ENCODE measurements around the gene CTSF.

Gene CTSF

GRCh38 chr11:66562275-66562674 lies 6.1 kb downstream of the CTSF start:
- Histone ChIP-seq H3K27ac (no peak overlapping the region), H3K4me3 (no peak overlapping the region)

DNA sequence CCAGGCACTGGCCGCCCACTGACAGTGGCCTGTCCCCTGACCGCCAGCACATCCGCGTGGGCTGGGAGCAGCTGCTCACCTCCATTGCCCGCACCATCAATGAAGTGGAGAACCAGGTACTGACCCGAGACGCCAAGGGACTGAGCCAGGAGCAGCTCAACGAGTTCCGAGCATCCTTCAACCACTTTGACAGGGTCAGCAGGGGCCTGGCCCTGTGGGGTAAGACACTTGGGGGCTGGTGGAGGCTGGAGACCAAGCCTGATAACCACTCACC lies 6.5 kb downstream of the CTSF start:
- Histone ChIP-seq H3K4me3 (no peak overlapping the region), H3K27ac (no peak overlapping the region)

DNA sequence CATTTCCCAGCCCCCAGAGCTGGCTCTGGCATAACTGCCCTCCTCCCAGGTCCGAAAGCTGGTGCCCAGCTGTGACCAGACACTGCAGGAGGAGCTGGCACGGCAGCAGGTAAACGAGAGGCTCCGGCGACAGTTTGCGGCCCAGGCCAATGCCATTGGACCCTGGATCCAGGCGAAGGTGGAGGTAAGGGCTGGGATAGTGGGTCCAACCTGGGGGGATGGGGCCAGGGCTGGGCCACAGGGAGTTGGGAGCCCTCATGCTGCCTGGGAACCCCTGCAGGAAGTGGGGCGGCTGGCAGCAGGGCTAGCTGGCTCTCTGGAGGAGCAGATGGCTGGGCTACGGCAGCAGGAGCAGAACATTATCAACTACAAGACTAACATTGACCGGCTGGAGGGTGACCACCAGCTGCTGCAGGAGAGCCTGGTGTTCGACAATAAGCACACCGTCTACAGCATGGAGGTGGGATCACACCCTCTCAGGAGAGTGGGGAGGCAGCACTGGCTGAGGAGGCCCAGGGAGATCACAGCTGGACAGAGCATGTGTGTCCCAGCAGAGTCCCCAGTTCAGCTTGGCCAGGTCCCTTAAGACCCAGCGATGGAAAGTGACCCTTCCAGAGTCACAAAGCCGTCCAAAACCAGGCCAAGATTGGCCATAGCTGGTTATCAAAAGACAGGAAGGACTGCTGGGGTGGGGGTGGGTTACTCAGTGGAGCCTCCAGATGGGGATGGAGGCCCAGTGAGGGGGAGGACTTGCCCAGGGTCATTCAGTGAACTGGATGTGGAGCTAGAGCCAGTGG lies 7.0 kb downstream of the CTSF start:
- no peak overlapping the region for H3K27ac ChIP-seq
- H3K4me3 ChIP-seq = no peak overlapping the region

GRCh38 chr11:66559866-66560676 lies 8.3 kb downstream of the CTSF start:
- H3K4me3 ChIP-seq = no peak overlapping the region
- H3K27ac ChIP-seq = no peak overlapping the region

- no peak overlapping the region for H3K4me3 ChIP-seq
Measured at GRCh38 chr11:66559142-66559865, 9.1 kb downstream of the CTSF start.

GRCh38 chr11:66557733-66558326 lies 10.6 kb downstream of the CTSF start:
- Histone ChIP-seq H3K4me3 (no peak overlapping the region), H3K27ac (no peak overlapping the region)

More at GRCh38 chr11:66559142-66559865, 9.1 kb downstream of the CTSF start:
- H3K27ac ChIP-seq = no peak overlapping the region

- no peak overlapping the region for H3K4me3 ChIP-seq
- H3K27ac ChIP-seq = no peak overlapping the region
Measured at GRCh38 chr11:66556086-66556485, 12.3 kb downstream of the CTSF start.

DNA sequence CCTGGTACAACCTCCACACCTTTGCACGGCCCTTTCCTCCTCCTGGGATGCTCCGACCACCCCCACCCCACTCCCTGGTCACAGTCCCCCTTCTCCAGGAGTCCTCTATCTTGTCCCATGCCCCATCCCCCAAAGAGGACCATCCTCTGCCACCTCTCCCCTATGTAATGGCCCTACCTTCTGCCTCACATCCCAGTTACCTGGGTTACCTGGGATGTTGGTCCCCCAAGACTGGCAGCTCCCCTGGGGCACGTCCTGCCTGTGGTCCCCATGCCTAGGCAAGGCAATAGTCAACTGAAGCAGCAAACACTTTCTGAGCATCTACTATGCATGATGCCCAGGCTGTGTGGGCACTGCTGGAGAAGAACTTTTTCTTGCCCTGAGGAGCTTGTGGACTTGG lies 13.0 kb downstream of the CTSF start:
- Histone ChIP-seq H3K4me3 (no peak overlapping the region), H3K27ac (no peak overlapping the region)

DNA sequence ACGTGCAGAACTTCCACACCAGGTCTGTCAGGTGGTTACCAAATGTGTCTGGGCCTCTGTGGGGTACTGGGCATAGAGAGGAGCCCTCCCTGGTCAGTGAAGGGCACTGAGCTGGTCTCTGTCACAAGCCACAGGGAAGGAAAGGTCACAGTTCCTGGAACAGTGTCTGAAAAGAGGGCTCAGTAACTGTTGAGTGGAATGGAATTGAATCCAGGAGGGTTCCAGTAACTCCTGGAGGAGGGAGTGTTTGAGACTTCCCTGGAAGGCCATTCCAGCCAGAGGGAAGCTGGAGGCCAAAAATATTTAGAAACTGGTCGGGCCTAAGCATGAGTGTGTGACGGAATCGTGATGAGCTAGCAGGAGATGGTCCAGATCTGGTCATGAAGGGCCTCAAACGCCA lies 13.8 kb downstream of the CTSF start:
- Histone ChIP-seq H3K4me3 (no peak overlapping the region), H3K27ac (no peak overlapping the region)

GRCh38 chr11:66550887-66551286 lies 17.5 kb downstream of the CTSF start:
- H3K27ac ChIP-seq = no peak overlapping the region
- no peak overlapping the region for H3K4me3 ChIP-seq

- H3K27ac ChIP-seq = no peak overlapping the region
- H3K4me3 ChIP-seq = no peak overlapping the region
Measured at GRCh38 chr11:66549696-66550095, 18.7 kb downstream of the CTSF start.

- Histone ChIP-seq H3K27ac (no peak overlapping the region), H3K4me3 (no peak overlapping the region)
Measured at GRCh38 chr11:66548774-66549630, 19.4 kb downstream of the CTSF start.

GRCh38 chr11:66548041-66548440 lies 20.4 kb downstream of the CTSF start:
- H3K4me3 ChIP-seq = no peak overlapping the region
- no peak overlapping the region for H3K27ac ChIP-seq

GRCh38 chr11:66547662-66548009 lies 20.8 kb downstream of the CTSF start:
- no peak overlapping the region for H3K27ac ChIP-seq
- no peak overlapping the region for H3K4me3 ChIP-seq

- H3K4me3 ChIP-seq = peak overlapping the region in 4 of 7 experiments; percentile 72 to 96 (median 77)
- peak overlapping the region in 3 of 21 experiments; percentile 1 to 90 (median 71) for H3K27ac ChIP-seq
Measured at GRCh38 chr11:66546966-66547661, 21.3 kb downstream of the CTSF start.

DNA sequence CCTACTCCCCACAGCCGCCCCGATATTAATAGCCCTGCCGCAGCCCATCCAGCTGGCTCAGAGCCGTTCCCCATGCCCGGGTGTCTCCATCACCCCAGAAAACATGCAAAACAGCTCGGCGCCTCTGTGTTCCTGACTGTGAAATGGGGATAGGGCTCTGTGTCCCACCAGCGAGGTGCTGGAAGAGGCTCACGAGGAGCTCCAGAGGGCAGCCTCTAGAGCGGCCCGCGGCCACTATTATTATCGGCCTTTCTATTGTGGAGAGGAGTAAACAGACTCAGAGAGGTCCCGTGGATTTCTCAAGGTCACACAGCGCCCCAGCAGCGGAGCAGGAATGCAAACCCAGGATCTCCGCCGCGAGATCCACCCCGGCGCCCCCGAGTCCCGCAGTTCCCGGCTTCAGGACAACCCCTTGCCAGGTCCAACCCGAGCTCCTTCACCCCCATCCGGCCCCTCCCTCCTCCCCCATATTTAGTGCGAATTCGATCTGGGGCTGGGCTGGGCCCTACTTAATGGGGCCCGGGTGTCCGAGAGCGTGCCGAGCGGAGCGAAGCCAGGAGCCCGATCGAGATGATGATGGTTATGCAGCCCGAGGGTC lies 21.9 kb downstream of the CTSF start, which contains the start of gene ACTN3:
ACTN3 (plus strand) TSS at position 536 of the 598 bp plus-strand sequence; CDS start at position 571, 35 bp downstream.
- Histone ChIP-seq H3K4me3 (peak within 1 kb of the TSS; percentile 72 to 96 (median 79)), H3K27ac (peak within 1 kb of the TSS; percentile 36 to 93 (median 84))

DNA sequence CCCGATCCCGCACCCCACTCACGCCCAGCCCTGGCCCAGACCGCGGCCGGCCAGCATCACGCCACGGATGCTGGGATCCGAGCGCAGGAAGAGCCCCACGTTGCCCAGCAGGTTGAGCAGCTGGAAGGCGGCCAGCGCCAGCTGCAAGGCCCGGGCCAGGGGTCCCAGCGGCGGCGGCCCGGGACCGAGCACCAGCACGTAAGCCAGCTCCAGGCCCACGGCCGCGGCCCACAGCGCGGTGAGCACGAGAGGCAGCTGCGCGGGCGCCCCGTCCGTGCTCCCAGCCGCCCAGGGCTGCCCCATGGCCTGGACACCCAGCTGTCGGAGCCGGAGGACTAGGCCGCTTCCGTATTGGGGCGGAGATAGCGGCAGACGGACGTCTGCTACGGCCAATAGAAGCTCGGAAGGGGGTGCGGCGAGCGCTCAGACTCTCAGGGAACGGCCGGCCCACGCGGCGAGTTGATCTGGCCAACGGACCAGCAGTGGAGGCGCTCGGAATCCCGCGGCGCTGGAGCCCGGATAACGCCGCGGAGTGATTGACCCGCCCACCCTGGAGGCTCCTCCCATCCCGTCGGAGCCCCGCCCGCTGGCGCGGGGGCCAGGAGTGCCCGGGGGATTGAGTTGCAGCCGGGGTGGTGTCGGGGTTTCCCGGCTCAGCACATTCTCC lies 22.6 kb downstream of the CTSF start, which contains the start of gene ZDHHC24:
ZDHHC24 (minus strand) TSS at position 348 of the 667 bp plus-strand sequence; CDS start at position 303, 45 bp downstream.
- peak within 1 kb of the TSS; percentile 36 to 93 (median 84) for H3K27ac ChIP-seq

More for the DNA sequence above, 22.6 kb downstream of the CTSF start, which contains the start of gene ZDHHC24:
- peak within 1 kb of the TSS; percentile 72 to 96 (median 79) for H3K4me3 ChIP-seq

Data from skin epidermis (tissue), 12 donors.